Ascending aorta (tissue), 2 donors: ENCODE data around the gene TRPV4. TPM values are rescaled to one million over a fixed set of nuclear protein-coding genes. Genes with fewer than 3 reads are reported as not detected.

ENCODE experiments used
- DNase-seq, 2 donors: peaks; one replicate each; pipeline ENCODE4 v3.0.0-alpha.2; 2019; ENCODE audit warnings: low spot score in 2 of 2
- H3K27ac ChIP-seq, 2 donors: fragments of 200-600 bp; sonication (generic); one replicate each; pipeline ENCODE4 v1.5.1; 2016 to 2017; ENCODE audit warnings: mild to moderate bottlenecking in 1 of 2
- H3K27me3 ChIP-seq: fragments of 200-600 bp; sonication (generic); one replicate; pipeline ENCODE4 v1.5.1; 2017
- H3K36me3 ChIP-seq, 2 donors: fragments of 200-600 bp; sonication (generic); one replicate each; pipeline ENCODE4 v1.5.1; 2016
- H3K4me1 ChIP-seq, 2 donors: fragments of 200-600 bp; sonication (generic); one replicate each; pipeline ENCODE4 v1.5.1; 2016 to 2017; ENCODE audit warnings: mild to moderate bottlenecking in 1 of 2
- H3K4me3 ChIP-seq, 2 donors: fragments of 200-600 bp; sonication (generic); one replicate each; pipeline ENCODE4 v1.5.1; 2016 to 2017; ENCODE audit warnings: mild to moderate bottlenecking in 1 of 2
- H3K9me3 ChIP-seq, 2 donors: fragments of 200-600 bp; sonication (generic); one replicate each; pipeline ENCODE4 v1.5.1; 2016
- CTCF ChIP-seq, 3 experiments: fragments of 200-600 bp in 2 of 3; fragments of 450-650 bp in 1 of 3; sonication (generic) in 2 of 3; IDR thresholded peaks; one replicate each; pipeline ENCODE4 v1.5.1; 2016 to 2019; ENCODE audit warnings: antibody characterized with exemption in 3 of 3, mild to moderate bottlenecking in 1 of 3, moderate library complexity in 1 of 3
- intact Hi-C: fragments of 100-400 bp; cut with DNase I; formaldehyde crosslinking; loops from one replicate; pipeline ENCODE4 v1.15.1; 2023
- total RNA-seq: library from RNA; depleted of rRNA; stranded (reverse); fragments of >200 nt; gene quantifications from one replicate; pipeline ENCODE4 v1.1.0, GENCODE V29; 2016

TRPV4 gene
- total RNA-seq, 1 donor from 2014 or later = not detected

GRCh38 chr12:109758426-109759420 is 74.5 kb downstream of the TRPV4 start:
- DNase-seq = peak in 1 of 2 donors; percentile 50
- intact Hi-C loops = no loop called here
- Histone ChIP-seq H3K27me3 (no peaks in the 10 kb centered on the region), H3K27ac (no peak overlapping the region), H3K4me3 (no peak overlapping the region), H3K4me1 (no peaks in the 10 kb centered on the region), H3K36me3 (no peaks in the 10 kb centered on the region), H3K9me3 (peaks cover 0 to 11% of the 10 kb centered on the region in 2 donors)
- TF ChIP-seq CTCF (IDR thresholded peaks at IDR 0.05) = no peak

- no peak overlapping the region for H3K4me3 ChIP-seq
- H3K27ac ChIP-seq = no peak overlapping the region
- H3K27me3 ChIP-seq = no peaks in the 10 kb centered on the region
- peaks cover 0 to 6% of the 10 kb centered on the region in 2 donors for H3K9me3 ChIP-seq
- TF ChIP-seq CTCF (IDR thresholded peaks at IDR 0.05) = no peak
- no peaks in the 10 kb centered on the region for H3K36me3 ChIP-seq
- no peaks in the 10 kb centered on the region for H3K4me1 ChIP-seq
- DNase-seq = peak in 1 of 2 donors; percentile 37
- intact Hi-C loops = no loop called here
Observed at GRCh38 chr12:109757671-109758265, 75.4 kb downstream of the TRPV4 start.

GRCh38 chr12:109756457-109756856 is 76.7 kb downstream of the TRPV4 start:
- Histone ChIP-seq H3K9me3 (peaks cover 0 to 6% of the 10 kb centered on the region in 2 donors), H3K4me3 (no peak overlapping the region), H3K36me3 (no peaks in the 10 kb centered on the region), H3K4me1 (no peaks in the 10 kb centered on the region), H3K27me3 (no peaks in the 10 kb centered on the region), H3K27ac (no peak overlapping the region)
- intact Hi-C loops = no loop called here
- DNase-seq = no peak
- no peak for TF ChIP-seq CTCF (IDR thresholded peaks at IDR 0.05)

GRCh38 chr12:109753959-109754358 is 79.2 kb downstream of the TRPV4 start:
- Histone ChIP-seq H3K27me3 (no peaks in the 10 kb centered on the region), H3K36me3 (no peaks in the 10 kb centered on the region), H3K27ac (no peak overlapping the region), H3K9me3 (peaks cover 0 to 6% of the 10 kb centered on the region in 2 donors), H3K4me3 (no peak overlapping the region), H3K4me1 (no peaks in the 10 kb centered on the region)
- DNase-seq = peak in 1 of 2 donors; percentile 18
- intact Hi-C loops = no loop called here
- no peak for TF ChIP-seq CTCF (IDR thresholded peaks at IDR 0.05)

- H3K36me3 ChIP-seq = no peaks in the 10 kb centered on the region
- TF ChIP-seq CTCF (IDR thresholded peaks at IDR 0.05) = no peak
- peak in 1 of 2 donors; percentile 16 for DNase-seq
- H3K27me3 ChIP-seq = no peaks in the 10 kb centered on the region
- H3K4me1 ChIP-seq = no peaks in the 10 kb centered on the region
- H3K4me3 ChIP-seq = no peak overlapping the region
- H3K9me3 ChIP-seq = peaks cover 0 to 6% of the 10 kb centered on the region in 2 donors
- no peak overlapping the region for H3K27ac ChIP-seq
- intact Hi-C loops = no loop called here
Observed at GRCh38 chr12:109753054-109753401, 80.2 kb downstream of the TRPV4 start.
